ENCODE data around the gene SASH1. TPM values are rescaled to one million over a fixed set of nuclear protein-coding genes. Genes with fewer than 3 reads are reported as not detected.

The SASH1 gene
- total RNA-seq, 1 donor from 2014 or later, result 10.6 TPM

- no peak for DNase-seq (ENCODE audit: low read depth)
- TF ChIP-seq CTCF (conservative IDR thresholded peaks at IDR 0.05; ENCODE audit: low read depth, low read length), result no peak
- no peak overlapping the region for H3K4me3 ChIP-seq (ENCODE audit: low read depth, low read length)
Observed at GRCh38 chr6:148548749-148549140, 206.1 kb downstream of the SASH1 start.

- H3K4me3 ChIP-seq (ENCODE audit: low read depth, low read length), result no peak overlapping the region
- TF ChIP-seq CTCF (conservative IDR thresholded peaks at IDR 0.05; ENCODE audit: low read depth, low read length), result no peak
- no peak for DNase-seq (ENCODE audit: low read depth)
Observed at GRCh38 chr6:148550569-148550968, 207.9 kb downstream of the SASH1 start.

GRCh38 chr6:148551226-148551625, 208.6 kb downstream of the SASH1 start:
- no peak for TF ChIP-seq CTCF (conservative IDR thresholded peaks at IDR 0.05; ENCODE audit: low read depth, low read length)

GRCh38 chr6:148556410-148556809, 213.8 kb downstream of the SASH1 start:
- DNase-seq (ENCODE audit: low read depth), result no peak
- TF ChIP-seq CTCF (conservative IDR thresholded peaks at IDR 0.05; ENCODE audit: low read depth, low read length), result no peak
- H3K4me3 ChIP-seq (ENCODE audit: low read depth, low read length), result no peak overlapping the region

More at GRCh38 chr6:148551226-148551625, 208.6 kb downstream of the SASH1 start:
- no peak for DNase-seq (ENCODE audit: low read depth)
- H3K4me3 ChIP-seq (ENCODE audit: low read depth, low read length), result no peak overlapping the region

GRCh38 chr6:148557796-148558321, 215.2 kb downstream of the SASH1 start:
- no peak for DNase-seq (ENCODE audit: low read depth)
- H3K4me3 ChIP-seq (ENCODE audit: low read depth, low read length), result no peak overlapping the region
- TF ChIP-seq CTCF (conservative IDR thresholded peaks at IDR 0.05; ENCODE audit: low read depth, low read length), result no peak

GRCh38 chr6:148559848-148560433, 217.3 kb downstream of the SASH1 start:
- peak; percentile 90 for TF ChIP-seq CTCF (conservative IDR thresholded peaks at IDR 0.05; ENCODE audit: low read depth, low read length)
- no peak for DNase-seq (ENCODE audit: low read depth)
- H3K4me3 ChIP-seq (ENCODE audit: low read depth, low read length), result peak overlapping the region; percentile 53

GRCh38 chr6:148561629-148562028, 219.0 kb downstream of the SASH1 start:
- no peak overlapping the region for H3K4me3 ChIP-seq (ENCODE audit: low read depth, low read length)
- TF ChIP-seq CTCF (conservative IDR thresholded peaks at IDR 0.05; ENCODE audit: low read depth, low read length), result no peak
- no peak for DNase-seq (ENCODE audit: low read depth)
